Hematopoietic multipotent progenitor cell treated with erythropoietin and hydrocortisone succinate and interleukin-3 and kit ligand, for 17 days (in vitro differentiated cells): ENCODE measurements around the gene ZNF281.
"Not testable (repeated sequence)": the region's sequence is repeated elsewhere in the genome, so short reads cannot be mapped to it uniquely, and the experiment has no call there.

Experiments used
- DNase-seq: peaks from one replicate; pipeline ENCODE4 v3.0.0-alpha.2; 2015; ENCODE audit warnings: low spot score

Gene ZNF281

GRCh38 chr1:200409761-200410565 lies at the start of gene ZNF281:
Gene ZNF281 (minus strand): TSS chr1:200410036. CDS start chr1:200409705, 331 bp downstream.
- DNase-seq = peak; percentile 92

- DNase-seq = no peak
Measured at GRCh38 chr1:200458780-200459179, 48.9 kb upstream of the ZNF281 start.

GRCh38 chr1:200457810-200458209 lies 48.0 kb upstream of the ZNF281 start:
- no peak for DNase-seq

GRCh38 chr1:200454425-200454824 lies 44.6 kb upstream of the ZNF281 start:
- no peak for DNase-seq

GRCh38 chr1:200453553-200453905 lies 43.7 kb upstream of the ZNF281 start:
- no peak for DNase-seq

- no peak for DNase-seq
Measured at GRCh38 chr1:200452850-200453552, 43.2 kb upstream of the ZNF281 start.

GRCh38 chr1:200448034-200448762 lies 38.4 kb upstream of the ZNF281 start:
- no peak for DNase-seq

GRCh38 chr1:200445213-200445612 lies 35.4 kb upstream of the ZNF281 start:
- DNase-seq = no peak

GRCh38 chr1:200444478-200444877 lies 34.6 kb upstream of the ZNF281 start:
- DNase-seq = no peak

GRCh38 chr1:200443860-200444259 lies 34.0 kb upstream of the ZNF281 start:
- DNase-seq = no peak

GRCh38 chr1:200442537-200443156 lies 32.8 kb upstream of the ZNF281 start:
- DNase-seq = no peak

- no peak for DNase-seq
Measured at GRCh38 chr1:200442023-200442422, 32.2 kb upstream of the ZNF281 start.

- DNase-seq = no peak
Measured at GRCh38 chr1:200438911-200439310, 29.1 kb upstream of the ZNF281 start.

- DNase-seq = not testable (repeated sequence)
Measured at GRCh38 chr1:200438413-200438812, 28.6 kb upstream of the ZNF281 start.

- no peak for DNase-seq
Measured at GRCh38 chr1:200437556-200438203, 27.8 kb upstream of the ZNF281 start.

GRCh38 chr1:200437088-200437487 lies 27.3 kb upstream of the ZNF281 start:
- no peak for DNase-seq

GRCh38 chr1:200436436-200436835 lies 26.6 kb upstream of the ZNF281 start:
- no peak for DNase-seq

GRCh38 chr1:200435200-200435780 lies 25.5 kb upstream of the ZNF281 start:
- no peak for DNase-seq

- no peak for DNase-seq
Measured at GRCh38 chr1:200433586-200433985, 23.8 kb upstream of the ZNF281 start.

GRCh38 chr1:200432586-200432985 lies 22.8 kb upstream of the ZNF281 start:
- no peak for DNase-seq

- DNase-seq = no peak
Measured at GRCh38 chr1:200429221-200429751, 19.4 kb upstream of the ZNF281 start.
